ENCODE data around the gene RNU2-1. TPM values are rescaled to one million over a fixed set of nuclear protein-coding genes. Genes with fewer than 3 reads are reported as not detected.

The RNU2-1 gene
- total and polyA plus RNA-seq, 2 of the 13 experiments (the other 11 are each of a cell fraction or from before 2014, with no cell fraction given), result not detected

- peak; percentile 15; the same call in 1 of the 2 replicates for TF ChIP-seq KDM4B (CRISPR knock-in tag; IDR thresholded peaks at IDR 0.05)
- TF ChIP-seq GZF1 (CRISPR knock-in tag; IDR thresholded peaks at IDR 0.05), result peak; percentile 89; the same call in 1 of the 2 replicates
- TF ChIP-seq, protein P1, sequence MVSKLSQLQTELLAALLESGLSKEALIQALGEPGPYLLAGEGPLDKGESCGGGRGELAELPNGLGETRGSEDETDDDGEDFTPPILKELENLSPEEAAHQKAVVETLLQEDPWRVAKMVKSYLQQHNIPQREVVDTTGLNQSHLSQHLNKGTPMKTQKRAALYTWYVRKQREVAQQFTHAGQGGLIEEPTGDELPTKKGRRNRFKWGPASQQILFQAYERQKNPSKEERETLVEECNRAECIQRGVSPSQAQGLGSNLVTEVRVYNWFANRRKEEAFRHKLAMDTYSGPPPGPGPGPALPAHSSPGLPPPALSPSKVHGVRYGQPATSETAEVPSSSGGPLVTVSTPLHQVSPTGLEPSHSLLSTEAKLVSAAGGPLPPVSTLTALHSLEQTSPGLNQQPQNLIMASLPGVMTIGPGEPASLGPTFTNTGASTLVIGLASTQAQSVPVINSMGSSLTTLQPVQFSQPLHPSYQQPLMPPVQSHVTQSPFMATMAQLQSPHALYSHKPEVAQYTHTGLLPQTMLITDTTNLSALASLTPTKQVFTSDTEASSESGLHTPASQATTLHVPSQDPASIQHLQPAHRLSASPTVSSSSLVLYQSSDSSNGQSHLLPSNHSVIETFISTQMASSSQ (IDR thresholded peaks at IDR 0.05; ENCODE audit: low read depth), result peak; percentile 96
- TF ChIP-seq, protein P1 (CRISPR knock-in tag; IDR thresholded peaks at IDR 0.05; ENCODE audit: borderline replicate concordance), result peak; percentile 99
- TF ChIP-seq HMG20A (CRISPR knock-in tag; IDR thresholded peaks at IDR 0.05; ENCODE audit: borderline replicate concordance), result peak; percentile 58
- peak; percentile 97 for TF ChIP-seq ZNF761 (CRISPR knock-in tag; conservative IDR thresholded peaks at IDR 0.05)
- TF ChIP-seq PAF1 (CRISPR knock-in tag; IDR thresholded peaks at IDR 0.05), result no peak
- no peak for TF ChIP-seq ZNF142 (CRISPR knock-in tag; IDR thresholded peaks at IDR 0.05)
- TF ChIP-seq ARHGAP35 (CRISPR knock-in tag; IDR thresholded peaks at IDR 0.05; ENCODE audit: borderline replicate concordance), result no peak
- TF ChIP-seq NR2F1 (CRISPR knock-in tag; IDR thresholded peaks at IDR 0.05), result peak in 1 of 2 experiments; percentile 8; a peak in 1 of 4 replicates
- TF ChIP-seq ZNF367 (CRISPR knock-in tag; IDR thresholded peaks at IDR 0.05; ENCODE audit: borderline replicate concordance), result no peak
- TF ChIP-seq ZFX (CRISPR knock-in tag; IDR thresholded peaks at IDR 0.05; ENCODE audit: low read depth), result peak; percentile 63
- no peak for TF ChIP-seq CREB1 (IDR thresholded peaks at IDR 0.05)
- TF ChIP-seq CREB1 (CRISPR knock-in tag; IDR thresholded peaks at IDR 0.05), result peak; percentile 75
- peak; percentile 53; the same call in 1 of the 2 replicates for TF ChIP-seq SP5 (CRISPR knock-in tag; IDR thresholded peaks at IDR 0.05; ENCODE audit: borderline replicate concordance, low read depth)
- peak; percentile 28; the same call in 1 of the 2 replicates for TF ChIP-seq TGIF2 (CRISPR knock-in tag; IDR thresholded peaks at IDR 0.05)
- 0 out of 2 replicates have a peak, but pooled peaks have one; percentile 11 for TF ChIP-seq ZNF569 (CRISPR knock-in tag; IDR thresholded peaks at IDR 0.05; ENCODE audit: borderline replicate concordance)
- no peak for TF ChIP-seq ZNF282 (IDR thresholded peaks at IDR 0.05; ENCODE audit: partially characterized antibody)
- TF ChIP-seq TSC22D2 (CRISPR knock-in tag; IDR thresholded peaks at IDR 0.05; ENCODE audit: borderline replicate concordance), result no peak; the same call in none of the 2 replicates
- peak; percentile 93 for TF ChIP-seq ZFP90 (CRISPR knock-in tag; IDR thresholded peaks at IDR 0.05; ENCODE audit: borderline replicate concordance)
These were observed 16.8 kb downstream of the RNU2-1 start (continued) for GRCh38 chr17:43216762-43217613.
